ENCODE data around the gene LRTM2. TPM values are rescaled to one million over a fixed set of nuclear protein-coding genes. Genes with fewer than 3 reads are reported as not detected.

The LRTM2 gene
- total and polyA plus RNA-seq, 9 of the 15 experiments (the other 6 are each of a cell fraction or from before 2014, with no cell fraction given): 0.09 TPM; not detected in 8

DNA sequence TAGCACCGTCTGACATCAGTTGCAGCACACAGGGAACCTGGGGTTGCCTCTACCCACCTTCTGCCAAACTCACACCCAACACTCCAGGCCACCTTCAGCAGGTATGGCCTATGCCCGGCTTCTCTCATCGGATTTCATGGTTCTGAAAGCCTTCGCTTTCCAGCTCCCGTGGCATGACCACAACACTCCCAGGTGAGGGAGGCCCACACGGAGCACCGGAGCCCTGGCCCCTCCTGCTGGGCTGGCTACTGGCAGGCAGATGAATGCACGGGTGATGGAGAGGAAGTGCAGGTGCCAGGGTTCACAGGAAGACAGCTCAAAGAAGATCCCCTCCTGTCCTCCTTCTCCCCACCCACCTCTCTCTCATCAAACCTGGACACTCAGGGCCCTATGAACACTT lies 60.9 kb downstream of the LRTM2 start (continued):
- TF ChIP-seq ZNF507 (tag; conservative IDR thresholded peaks at IDR 0.05) (no peak), HDAC6 (IDR thresholded peaks at IDR 0.05; ENCODE audit: low read depth, low read length) (no peak)

DNA sequence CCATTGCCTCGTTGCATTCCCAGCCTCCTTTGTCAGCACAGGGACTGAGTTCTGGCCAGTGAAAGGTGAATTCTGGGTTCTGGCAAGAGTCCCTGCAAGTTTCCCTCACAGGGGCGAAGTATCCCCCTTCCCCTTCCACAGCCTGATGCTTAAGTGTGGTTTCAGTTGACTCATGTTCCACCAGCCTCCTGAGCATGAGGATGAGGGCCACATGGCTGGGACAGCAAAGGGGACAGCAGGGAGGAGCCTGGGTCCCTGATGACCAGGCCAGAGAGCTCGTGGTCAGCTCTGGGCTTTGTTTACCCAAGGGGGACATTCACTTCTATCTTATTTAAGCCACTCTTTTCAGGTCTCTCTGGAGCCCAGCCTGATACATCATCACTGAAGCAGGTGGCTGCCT lies 61.6 kb downstream of the LRTM2 start:
- FAIRE-seq: no peak
- no peak overlapping the region for H2AFZ ChIP-seq (ENCODE audit: low read depth, low read length)
- ChIA-PET CTCF (ENCODE audit: low intra/inter-chr PET ratio) (no interaction called here), POLR2A (interaction anchor here (0.6 to 1.6 kb wide), 2 partner anchors 12 to 17 kb away, joined by 3 to 5 read pairs; no protein-coding TSS in a partner anchor)
- peaks cover 0 to 35% of the 10 kb centered on the region in 2 experiments; a peak in 3 of 5 replicates for H3K27me3 ChIP-seq (ENCODE audit: control insufficient read depth in 2 of 2, insufficient read depth in 2 of 2, low read length in 2 of 2)
- H3K4me1 ChIP-seq (replicated peaks in 1 of 2; ENCODE audit: control insufficient read depth in 2 of 2, insufficient read depth in 2 of 2, low read length in 2 of 2): peaks cover 8 to 12% of the 10 kb centered on the region in 2 experiments; a peak in 4 of 5 replicates
- in situ Hi-C loops (cut with MboI): no loop called here
- TF ChIP-seq MYC (IDR thresholded peaks at IDR 0.05; ENCODE audit: low read depth, low read length): no peak
- no peak for TF ChIP-seq MYC (CRISPR knock-in tag; IDR thresholded peaks at IDR 0.05; ENCODE audit: borderline replicate concordance, low read depth)
- TF ChIP-seq CXXC5 (CRISPR knock-in tag; IDR thresholded peaks at IDR 0.05): no peak
- TF ChIP-seq KDM1A (IDR thresholded peaks at IDR 0.05): no peak
- no peak for TF ChIP-seq EP300 (IDR thresholded peaks at IDR 0.05; ENCODE audit: low read length)
- no peaks in the 10 kb centered on the region for H4K20me1 ChIP-seq (replicated peaks; ENCODE audit: control insufficient read depth, insufficient read depth, low read length)
- no peak overlapping the region for H3K9ac ChIP-seq (ENCODE audit: insufficient read depth in 1 of 2, low read depth in 2 of 2, low read length in 2 of 2)
- ATAC-seq: no peak
- H3K9me1 ChIP-seq (ENCODE audit: control insufficient read depth, insufficient read depth, low read length): no peaks in the 10 kb centered on the region
- H3K36me3 ChIP-seq (ENCODE audit: control insufficient read depth, insufficient read depth, low read length): no peaks in the 10 kb centered on the region
- BruUV-seq (replicated peaks): no TSS peak
- intact Hi-C loops (cut with micrococcal nuclease): no loop called here
- H3K4me3 ChIP-seq: no peak overlapping the region
- no peaks in the 10 kb centered on the region for H3K79me2 ChIP-seq (ENCODE audit: control insufficient read depth, insufficient read depth, low read length)
- H3K27ac ChIP-seq (ENCODE audit: extremely low read depth, low read depth, low read length): no peak overlapping the region
- no peaks in the 10 kb centered on the region for H3K9me3 ChIP-seq (replicated peaks; ENCODE audit: control insufficient read depth, insufficient read depth, low read depth, low read length)
- DNase-seq (ENCODE audit: extremely low read depth in 1 of 4, low spot score in 3 of 4): no peak
- 3% methylated on average over 3 of the region's 3 CpGs for WGBS (ENCODE audit: insufficient coverage, low coverage, missing lambda C conversion rate)
- H3K4me2 ChIP-seq (ENCODE audit: insufficient read depth, low read length): no peak overlapping the region

All from K562 (cell line).